Umbilical cord (tissue), 2 donors: ENCODE results near the gene PLA2R1. TPM values are rescaled to one million over a fixed set of nuclear protein-coding genes. Genes with fewer than 3 reads are reported as not detected.

ENCODE experiments used
- DNase-seq: peaks from one replicate; pipeline ENCODE4 v3.0.0-alpha.2; 2015; ENCODE audit warnings: low spot score
- total RNA-seq: library from RNA; depleted of rRNA; stranded (reverse); fragments of >200 nt; gene quantifications from one replicate; pipeline ENCODE4 v1.2.3, GENCODE V29; 2014; ENCODE audit warnings: low replicate concordance; ENCODE audit not compliant: insufficient read depth

PLA2R1 gene
- 18.3 TPM for total RNA-seq

GRCh38 chr2:160062292-160063005, at the start of gene PLA2R1:
TSS of gene PLA2R1 (minus strand) at chr2:160062615. CDS start at chr2:160062403, 212 bp downstream.
- peak; percentile 68 for DNase-seq

- DNase-seq: no peak
These were observed 48.3 kb upstream of the PLA2R1 start for GRCh38 chr2:160110674-160111239.

- peak; percentile 84 for DNase-seq
These were observed 47.7 kb upstream of the PLA2R1 start for GRCh38 chr2:160109939-160110673.

- no peak for DNase-seq
These were observed 46.8 kb upstream of the PLA2R1 start for GRCh38 chr2:160109243-160109642.

GRCh38 chr2:160108646-160109045, 46.2 kb upstream of the PLA2R1 start:
- DNase-seq: no peak

- DNase-seq: no peak
These were observed 43.0 kb upstream of the PLA2R1 start for GRCh38 chr2:160105366-160105765.

- no peak for DNase-seq
These were observed 41.7 kb upstream of the PLA2R1 start for GRCh38 chr2:160104115-160104514.

- no peak for DNase-seq
These were observed 34.9 kb upstream of the PLA2R1 start for GRCh38 chr2:160097326-160097725.

GRCh38 chr2:160096409-160096808, 34.0 kb upstream of the PLA2R1 start:
- no peak for DNase-seq

- DNase-seq: no peak
These were observed 30.0 kb upstream of the PLA2R1 start for GRCh38 chr2:160092445-160092844.

GRCh38 chr2:160091381-160091780, 29.0 kb upstream of the PLA2R1 start:
- no peak for DNase-seq

GRCh38 chr2:160087854-160088745, 25.7 kb upstream of the PLA2R1 start:
- DNase-seq: no peak

GRCh38 chr2:160085662-160086061, 23.2 kb upstream of the PLA2R1 start:
- no peak for DNase-seq

- no peak for DNase-seq
These were observed 15.7 kb upstream of the PLA2R1 start for GRCh38 chr2:160077912-160078810.

GRCh38 chr2:160076914-160077313, 14.5 kb upstream of the PLA2R1 start:
- no peak for DNase-seq

- DNase-seq: no peak
These were observed 13.8 kb upstream of the PLA2R1 start for GRCh38 chr2:160076241-160076640.

GRCh38 chr2:160075171-160075570, 12.8 kb upstream of the PLA2R1 start:
- no peak for DNase-seq

GRCh38 chr2:160073284-160073888, 11.0 kb upstream of the PLA2R1 start:
- no peak for DNase-seq

- DNase-seq: no peak
These were observed 6.5 kb upstream of the PLA2R1 start for GRCh38 chr2:160068906-160069305.

GRCh38 chr2:160064916-160065315, 2.5 kb upstream of the PLA2R1 start:
- DNase-seq: no peak
